GM12875 (cell line): Measurements from ENCODE around the gene ANXA6.

Experiments used
- H3K4me3 ChIP-seq: one replicate; pipeline ENCODE4 v1.5.1; 2011; ENCODE audit warnings: low read depth, low read length, control low read depth
- CTCF ChIP-seq: IDR thresholded peaks from 2 replicates; pipeline ENCODE4 v1.5.1; 2011; ENCODE audit warnings: low read depth, mild to moderate bottlenecking, control low read depth, inconsistent platforms, low read length, moderate library complexity, borderline replicate concordance; ENCODE audit not compliant: insufficient read depth

ANXA6 gene

GRCh38 chr5:151130235-151130921, 27.2 kb downstream of the ANXA6 start:
- TF ChIP-seq CTCF, result no peak
- no peak overlapping the region for H3K4me3 ChIP-seq

- TF ChIP-seq CTCF, result no peak
Observed at GRCh38 chr5:151128817-151129216, 28.8 kb downstream of the ANXA6 start.

GRCh38 chr5:151127926-151128325, 29.7 kb downstream of the ANXA6 start:
- no peak for TF ChIP-seq CTCF
- no peak overlapping the region for H3K4me3 ChIP-seq

More at GRCh38 chr5:151128817-151129216, 28.8 kb downstream of the ANXA6 start:
- no peak overlapping the region for H3K4me3 ChIP-seq

GRCh38 chr5:151126199-151126645, 31.4 kb downstream of the ANXA6 start:
- TF ChIP-seq CTCF, result peak; percentile 83
- H3K4me3 ChIP-seq, result no peak overlapping the region

GRCh38 chr5:151125421-151125820, 32.2 kb downstream of the ANXA6 start:
- TF ChIP-seq CTCF, result no peak
- no peak overlapping the region for H3K4me3 ChIP-seq

- H3K4me3 ChIP-seq, result no peak overlapping the region
- no peak for TF ChIP-seq CTCF
Observed at GRCh38 chr5:151123897-151124751, 33.5 kb downstream of the ANXA6 start.

GRCh38 chr5:151122828-151123227, 34.8 kb downstream of the ANXA6 start:
- TF ChIP-seq CTCF, result no peak
- H3K4me3 ChIP-seq, result no peak overlapping the region
